ENCODE measurements around the gene ANXA9. TPM values are rescaled to one million over a fixed set of nuclear protein-coding genes. Genes with fewer than 3 reads are reported as not detected.

Gene ANXA9
- total and polyA plus RNA-seq, 7 experiments from 2014 or later: 0.17 to 0.38 TPM; not detected in 5

GRCh38 chr1:150961756-150962155 lies 20.3 kb upstream of the ANXA9 start:
- ChIA-PET CTCF (no interaction called here), POLR2A (no interaction called here)
- Mint-ChIP-seq H3K4me1 (peaks cover 0 to 12% (median 0%) of the 10 kb centered on the region in 7 donors), H3K4me3 (no peak overlapping the region), H3K27ac (peak overlapping the region in 4 of 9 donors; percentile 31 to 68 (median 42)), H3K9me3 (no peaks in the 10 kb centered on the region), H3K36me3 (peaks cover 13 to 67% (median 39%) of the 10 kb centered on the region in 5 donors), H3K27me3 (no peaks in the 10 kb centered on the region)
- DNase-seq (no peak), ATAC-seq (no peak)
- no peaks in the 10 kb centered on the region for H3K27me3 ChIP-seq (ENCODE audit: control insufficient read depth in 2 of 2, insufficient read depth in 2 of 2, low read length in 2 of 2)
- H3K9me3 ChIP-seq (ENCODE audit: control insufficient read depth in 2 of 3, low read length in 3 of 3): no peaks in the 10 kb centered on the region
- H3K4me1 ChIP-seq (ENCODE audit: control insufficient read depth in 2 of 2, insufficient read depth in 2 of 2, low read length in 2 of 2): no peaks in the 10 kb centered on the region
- peaks cover 19 to 85% (median 24%) of the 10 kb centered on the region in 3 experiments for H3K36me3 ChIP-seq (ENCODE audit: control insufficient read depth in 2 of 3, insufficient read depth in 3 of 3, low read length in 3 of 3)
- intact Hi-C loops (cut with micrococcal nuclease): loop anchor here in 1 of 2 donors (5.0 kb wide), 1 partner anchor 41 kb away; no protein-coding TSS in a partner anchor
- H3K4me3 ChIP-seq (ENCODE audit: low read length): no peak overlapping the region
- no peak overlapping the region for H3K27ac ChIP-seq (ENCODE audit: low read depth, low read length)

GRCh38 chr1:150963321-150964163 lies 18.6 kb upstream of the ANXA9 start:
- H3K9me3 Mint-ChIP-seq: no peaks in the 10 kb centered on the region
- H3K4me3 Mint-ChIP-seq: no peak overlapping the region
- no peak for DNase-seq
- H3K9me3 ChIP-seq (ENCODE audit: control insufficient read depth in 2 of 3, low read length in 3 of 3): no peaks in the 10 kb centered on the region
- no peaks in the 10 kb centered on the region for H3K27me3 ChIP-seq (ENCODE audit: control insufficient read depth in 2 of 2, insufficient read depth in 2 of 2, low read length in 2 of 2)
- peaks cover 0 to 12% (median 0%) of the 10 kb centered on the region in 7 donors for H3K4me1 Mint-ChIP-seq
- POLR2A ChIA-PET: interaction anchor here (0.9 to 1.4 kb wide), 2 partner anchors 11 kb away, joined by 3 read pairs; no protein-coding TSS in a partner anchor
- intact Hi-C loops (cut with micrococcal nuclease): loop anchor here in 1 of 2 donors (5.0 kb wide), 1 partner anchor 39 kb away; no protein-coding TSS in a partner anchor
- no peak for ATAC-seq
- peak overlapping the region in 8 of 9 donors; percentile 18 to 79 (median 68) for H3K27ac Mint-ChIP-seq
- CTCF ChIA-PET: interaction anchor here (0.6 kb wide), 1 partner anchor 137 kb away, joined by 3 read pairs; no protein-coding TSS in a partner anchor
- H3K4me3 ChIP-seq (ENCODE audit: low read length): no peak overlapping the region
- H3K36me3 Mint-ChIP-seq: peaks cover 13 to 77% (median 40%) of the 10 kb centered on the region in 5 donors
- no peak overlapping the region for H3K27ac ChIP-seq (ENCODE audit: low read depth, low read length)
- no peaks in the 10 kb centered on the region for H3K4me1 ChIP-seq (ENCODE audit: control insufficient read depth in 2 of 2, insufficient read depth in 2 of 2, low read length in 2 of 2)
- no peaks in the 10 kb centered on the region for H3K27me3 Mint-ChIP-seq
- H3K36me3 ChIP-seq (ENCODE audit: control insufficient read depth in 2 of 3, insufficient read depth in 3 of 3, low read length in 3 of 3): peaks cover 27 to 93% (median 34%) of the 10 kb centered on the region in 3 experiments

- no peaks in the 10 kb centered on the region for H3K27me3 ChIP-seq (ENCODE audit: control insufficient read depth in 2 of 2, insufficient read depth in 2 of 2, low read length in 2 of 2)
- ChIA-PET POLR2A (interaction anchor here (1.4 kb wide), 1 partner anchor 12 kb away, joined by 3 read pairs; no protein-coding TSS in a partner anchor), CTCF (interaction anchor here (0.6 kb wide), 1 partner anchor 136 kb away, joined by 3 read pairs; no protein-coding TSS in a partner anchor)
- intact Hi-C loops (cut with micrococcal nuclease): loop anchor here in 1 of 2 donors (5.0 kb wide), 1 partner anchor 38 kb away; no protein-coding TSS in a partner anchor
- H3K4me1 ChIP-seq (ENCODE audit: control insufficient read depth in 2 of 2, insufficient read depth in 2 of 2, low read length in 2 of 2): no peaks in the 10 kb centered on the region
- Mint-ChIP-seq H3K4me1 (peaks cover 0 to 12% (median 5%) of the 10 kb centered on the region in 7 donors), H3K27ac (peak overlapping the region in 4 of 9 donors; percentile 28 to 79 (median 51)), H3K4me3 (no peak overlapping the region), H3K9me3 (no peaks in the 10 kb centered on the region), H3K27me3 (no peaks in the 10 kb centered on the region), H3K36me3 (peaks cover 11 to 75% (median 41%) of the 10 kb centered on the region in 5 donors)
- DNase-seq (no peak), ATAC-seq (no peak)
- H3K36me3 ChIP-seq (ENCODE audit: control insufficient read depth in 2 of 3, insufficient read depth in 3 of 3, low read length in 3 of 3): peaks cover 23 to 96% (median 34%) of the 10 kb centered on the region in 3 experiments
- no peaks in the 10 kb centered on the region for H3K9me3 ChIP-seq (ENCODE audit: control insufficient read depth in 2 of 3, low read length in 3 of 3)
- no peak overlapping the region for H3K27ac ChIP-seq (ENCODE audit: low read depth, low read length)
- no peak overlapping the region for H3K4me3 ChIP-seq (ENCODE audit: low read length)
Observed at GRCh38 chr1:150964164-150964489, 18.0 kb upstream of the ANXA9 start.

- H3K27ac Mint-ChIP-seq: no peak overlapping the region
- no peak overlapping the region for H3K27ac ChIP-seq (ENCODE audit: low read depth, low read length)
- H3K27me3 Mint-ChIP-seq: no peaks in the 10 kb centered on the region
- H3K9me3 ChIP-seq (ENCODE audit: control insufficient read depth in 2 of 3, low read length in 3 of 3): no peaks in the 10 kb centered on the region
- H3K36me3 ChIP-seq (ENCODE audit: control insufficient read depth in 2 of 3, insufficient read depth in 3 of 3, low read length in 3 of 3): peaks cover 20 to 81% (median 31%) of the 10 kb centered on the region in 3 experiments
- peaks cover 7 to 63% (median 33%) of the 10 kb centered on the region in 5 donors for H3K36me3 Mint-ChIP-seq
- intact Hi-C loops (cut with micrococcal nuclease): loop anchor here in 1 of 2 donors (1.0 kb wide), 1 partner anchor 14 kb away; no protein-coding TSS in a partner anchor
- ChIA-PET POLR2A (interaction anchor here (1.3 kb wide), 1 partner anchor 316 kb away, joined by 4 read pairs; the partner anchor contains the start of gene ZNF687), CTCF (interaction anchor here (0.7 to 1.5 kb wide), 2 partner anchors 12 to 166 kb away, joined by 4 to 5 read pairs; no protein-coding TSS in a partner anchor)
- H3K27me3 ChIP-seq (ENCODE audit: control insufficient read depth in 2 of 2, insufficient read depth in 2 of 2, low read length in 2 of 2): no peaks in the 10 kb centered on the region
- H3K4me1 Mint-ChIP-seq: peaks cover 5 to 19% (median 11%) of the 10 kb centered on the region in 7 donors
- peaks cover 0 to under 1% of the 10 kb centered on the region in 2 donors for H3K4me1 ChIP-seq (ENCODE audit: control insufficient read depth in 2 of 2, insufficient read depth in 2 of 2, low read length in 2 of 2)
- H3K9me3 Mint-ChIP-seq: no peaks in the 10 kb centered on the region
- H3K4me3 ChIP-seq (ENCODE audit: low read length): no peak overlapping the region
- ATAC-seq: no peak
- H3K4me3 Mint-ChIP-seq: no peak overlapping the region
- no peak for DNase-seq
Observed at GRCh38 chr1:150965605-150966004, 16.5 kb upstream of the ANXA9 start.

- Mint-ChIP-seq H3K36me3 (peaks cover 7 to 61% (median 32%) of the 10 kb centered on the region in 5 donors), H3K4me1 (peaks cover 9 to 23% (median 15%) of the 10 kb centered on the region in 7 donors), H3K4me3 (no peak overlapping the region), H3K27me3 (no peaks in the 10 kb centered on the region), H3K27ac (peak overlapping the region in 1 of 9 donors; percentile 20), H3K9me3 (no peaks in the 10 kb centered on the region)
- peaks cover 0 to 4% of the 10 kb centered on the region in 2 donors for H3K4me1 ChIP-seq (ENCODE audit: control insufficient read depth in 2 of 2, insufficient read depth in 2 of 2, low read length in 2 of 2)
- no peak overlapping the region for H3K4me3 ChIP-seq (ENCODE audit: low read length)
- POLR2A ChIA-PET: interaction anchor here (1.3 kb wide), 1 partner anchor 316 kb away, joined by 4 read pairs; the partner anchor contains the start of gene ZNF687
- H3K27ac ChIP-seq (ENCODE audit: low read depth, low read length): no peak overlapping the region
- intact Hi-C loops (cut with micrococcal nuclease): no loop called here
- no peaks in the 10 kb centered on the region for H3K27me3 ChIP-seq (ENCODE audit: control insufficient read depth in 2 of 2, insufficient read depth in 2 of 2, low read length in 2 of 2)
- peaks cover 20 to 77% (median 31%) of the 10 kb centered on the region in 3 experiments for H3K36me3 ChIP-seq (ENCODE audit: control insufficient read depth in 2 of 3, insufficient read depth in 3 of 3, low read length in 3 of 3)
- DNase-seq (no peak), ATAC-seq (no peak)
- CTCF ChIA-PET: interaction anchor here (1.5 kb wide), 1 partner anchor 12 kb away, joined by 4 read pairs; no protein-coding TSS in a partner anchor
- H3K9me3 ChIP-seq (ENCODE audit: control insufficient read depth in 2 of 3, low read length in 3 of 3): no peaks in the 10 kb centered on the region
Observed at GRCh38 chr1:150966011-150966410, 16.1 kb upstream of the ANXA9 start.

- Histone ChIP-seq H3K4me1 (ENCODE audit: control insufficient read depth in 2 of 2, insufficient read depth in 2 of 2, low read length in 2 of 2) (peaks cover 17 to 21% of the 10 kb centered on the region in 2 donors), H3K27ac (ENCODE audit: low read depth, low read length) (no peak overlapping the region), H3K36me3 (ENCODE audit: control insufficient read depth in 2 of 3, insufficient read depth in 3 of 3, low read length in 3 of 3) (peaks cover 20 to 59% (median 25%) of the 10 kb centered on the region in 3 experiments), H3K27me3 (ENCODE audit: control insufficient read depth in 2 of 2, insufficient read depth in 2 of 2, low read length in 2 of 2) (no peaks in the 10 kb centered on the region), H3K9me3 (ENCODE audit: control insufficient read depth in 2 of 3, low read length in 3 of 3) (no peaks in the 10 kb centered on the region), H3K4me3 (ENCODE audit: low read length) (no peak overlapping the region)
- Mint-ChIP-seq H3K9me3 (no peaks in the 10 kb centered on the region), H3K4me1 (peaks cover 18 to 37% (median 35%) of the 10 kb centered on the region in 7 donors), H3K4me3 (no peak overlapping the region), H3K27me3 (no peaks in the 10 kb centered on the region), H3K27ac (peak overlapping the region in 5 of 9 donors; percentile 19 to 57 (median 46)), H3K36me3 (peaks cover 7 to 51% (median 22%) of the 10 kb centered on the region in 5 donors)
- POLR2A ChIA-PET: no interaction called here
- CTCF ChIA-PET: interaction anchor here (1.1 to 1.3 kb wide), 2 partner anchors 12 kb away, joined by 4 to 5 read pairs; no protein-coding TSS in a partner anchor
- intact Hi-C loops (cut with micrococcal nuclease): no loop called here
- DNase-seq: no peak
- ATAC-seq: no peak
Observed at GRCh38 chr1:150967936-150968335, 14.2 kb upstream of the ANXA9 start.
